Measurements from ENCODE around the gene CILP2. TPM values are rescaled to one million over a fixed set of nuclear protein-coding genes. Genes with fewer than 3 reads are reported as not detected.

CILP2 gene
- total and polyA plus RNA-seq, 2 of the 8 experiments (the other 6 are each of a cell fraction or from before 2014, with no cell fraction given) = 4.4 to 5.8 TPM

GRCh38 chr19:19546751-19547162, 8.7 kb downstream of the CILP2 start (continued):
- TF ChIP-seq MAFK (IDR thresholded peaks at IDR 0.05; ENCODE audit: low read depth, low read length) (no peak), BACH1 (IDR thresholded peaks at IDR 0.05; ENCODE audit: low read length) (no peak)
- TF ChIP-seq, protein P1, sequence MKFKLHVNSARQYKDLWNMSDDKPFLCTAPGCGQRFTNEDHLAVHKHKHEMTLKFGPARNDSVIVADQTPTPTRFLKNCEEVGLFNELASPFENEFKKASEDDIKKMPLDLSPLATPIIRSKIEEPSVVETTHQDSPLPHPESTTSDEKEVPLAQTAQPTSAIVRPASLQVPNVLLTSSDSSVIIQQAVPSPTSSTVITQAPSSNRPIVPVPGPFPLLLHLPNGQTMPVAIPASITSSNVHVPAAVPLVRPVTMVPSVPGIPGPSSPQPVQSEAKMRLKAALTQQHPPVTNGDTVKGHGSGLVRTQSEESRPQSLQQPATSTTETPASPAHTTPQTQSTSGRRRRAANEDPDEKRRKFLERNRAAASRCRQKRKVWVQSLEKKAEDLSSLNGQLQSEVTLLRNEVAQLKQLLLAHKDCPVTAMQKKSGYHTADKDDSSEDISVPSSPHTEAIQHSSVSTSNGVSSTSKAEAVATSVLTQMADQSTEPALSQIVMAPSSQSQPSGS (IDR thresholded peaks at IDR 0.05; ENCODE audit: low read length) = no peak

Data from H1 (cell line).